Measurements from ENCODE around the gene VPS35.

GRCh38 chr16:46733319-46733830 is 44.4 kb upstream of the VPS35 start:
- no peak for TF ChIP-seq TAF1 (IDR thresholded peaks at IDR 0.05; ENCODE audit: low read depth, low read length)
- no peak for TF ChIP-seq POLR2A (IDR thresholded peaks at IDR 0.05; ENCODE audit: low read depth, low read length)
- no peak for TF ChIP-seq POLR2AphosphoS5 (IDR thresholded peaks at IDR 0.05; ENCODE audit: low read depth, low read length)
